A549 (cell line): ENCODE data around the gene ADAP2.
A peak's percentile ranks its signal among the peaks of the same experiment; 100 is the strongest.

Experiments
- CHD2 ChIP-seq: fragments of 150-350 bp; IDR thresholded peaks from 2 replicates; pipeline ENCODE4 v1.6.1; 2014; ENCODE audit warnings: low read length; ENCODE audit not compliant: partially characterized antibody
- CHD4 ChIP-seq: fragments of 200-600 bp; sonication (generic); IDR thresholded peaks from 2 replicates; pipeline ENCODE4 v1.6.1; 2016; ENCODE audit warnings: antibody characterized with exemption, mild to moderate bottlenecking, borderline replicate concordance
- EHMT2 ChIP-seq: fragments of 200-600 bp; sonication (generic); IDR thresholded peaks from 2 replicates; pipeline ENCODE4 v1.6.1; 2016; ENCODE audit warnings: antibody characterized with exemption, low read depth, mild to moderate bottlenecking, moderate library complexity
- EP300 ChIP-seq, 2 experiments: fragments of >200 bp; sonication (Bioruptor Twin); formaldehyde crosslinking; IDR thresholded peaks; 2 replicates in 1 of 2; 3 replicates in 1 of 2; pipeline ENCODE4 v1.6.1; 2016 to 2017
- JUN ChIP-seq, 2 experiments: fragments of >200 bp; sonication (Bioruptor Twin); formaldehyde crosslinking; IDR thresholded peaks; 2 replicates in 1 of 2; 3 replicates in 1 of 2; pipeline ENCODE4 v1.6.1; 2016 to 2017
- KDM1A ChIP-seq: fragments of 200-600 bp; sonication (generic); IDR thresholded peaks from 2 replicates; pipeline ENCODE4 v1.6.1; 2016; ENCODE audit warnings: low read depth, mild to moderate bottlenecking
- MAFK ChIP-seq: fragments of 450-650 bp; IDR thresholded peaks from 2 replicates; pipeline ENCODE4 v1.6.1; 2014; ENCODE audit not compliant: partially characterized antibody
- MAZ ChIP-seq: fragments of 150-350 bp; IDR thresholded peaks from 2 replicates; pipeline ENCODE4 v1.6.1; 2014; ENCODE audit warnings: antibody characterized with exemption, low read depth, low read length, borderline replicate concordance
- MYC ChIP-seq: IDR thresholded peaks from 2 replicates; pipeline ENCODE4 v1.6.1; 2012; ENCODE audit warnings: mild to moderate bottlenecking, inconsistent platforms, low read length, improper control_type of control experiment, borderline replicate concordance
- POLR2A ChIP-seq: IDR thresholded peaks from 2 replicates; pipeline ENCODE4 v1.6.1; 2012; ENCODE audit warnings: mild to moderate bottlenecking, low read length
- RAD21 ChIP-seq, 2 experiments: fragments of >200 bp in 1 of 2; sonication (Bioruptor Twin) in 1 of 2; formaldehyde crosslinking in 1 of 2; IDR thresholded peaks in 1 of 2; conservative IDR thresholded peaks in 1 of 2; 2 replicates in 1 of 2; 3 replicates in 1 of 2; pipeline ENCODE4 v1.6.1; 2012 to 2018; ENCODE audit warnings: inconsistent platforms in 1 of 2
- RFX5 ChIP-seq: fragments of 450-650 bp; IDR thresholded peaks from 2 replicates; pipeline ENCODE4 v1.7.1; 2014; ENCODE audit warnings: antibody characterized with exemption, mild to moderate bottlenecking, moderate library complexity
- TF ChIP-seq, protein P1 (sequence below): fragments of >200 bp; sonication (Bioruptor Twin); formaldehyde crosslinking; IDR thresholded peaks from 3 replicates; pipeline ENCODE4 v1.5.1; 2016
- TF ChIP-seq, protein P2 (sequence below): IDR thresholded peaks from 2 replicates; pipeline ENCODE4 v1.6.1; 2012

DNA sequence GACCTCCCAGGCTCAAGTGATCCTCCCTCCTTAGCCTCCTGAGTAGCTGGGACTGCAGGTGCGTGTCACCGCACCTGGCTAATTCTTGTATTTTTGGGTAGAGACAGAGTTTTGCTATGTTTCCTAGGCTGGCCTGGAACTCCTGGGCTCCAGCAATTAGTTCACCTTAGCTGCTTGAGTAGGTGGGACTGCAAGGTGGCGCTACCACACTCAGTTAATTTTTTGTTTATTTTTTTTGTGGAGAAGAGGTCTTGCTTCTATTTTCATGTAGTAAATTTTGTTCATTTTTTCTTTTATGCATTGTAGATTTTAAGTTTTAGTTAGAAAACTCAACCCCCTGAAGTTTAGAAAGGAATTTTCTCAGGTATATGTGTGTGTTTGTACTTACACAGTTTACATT is 70.8 kb downstream of the ADAP2 start:
- TF ChIP-seq, protein P1, sequence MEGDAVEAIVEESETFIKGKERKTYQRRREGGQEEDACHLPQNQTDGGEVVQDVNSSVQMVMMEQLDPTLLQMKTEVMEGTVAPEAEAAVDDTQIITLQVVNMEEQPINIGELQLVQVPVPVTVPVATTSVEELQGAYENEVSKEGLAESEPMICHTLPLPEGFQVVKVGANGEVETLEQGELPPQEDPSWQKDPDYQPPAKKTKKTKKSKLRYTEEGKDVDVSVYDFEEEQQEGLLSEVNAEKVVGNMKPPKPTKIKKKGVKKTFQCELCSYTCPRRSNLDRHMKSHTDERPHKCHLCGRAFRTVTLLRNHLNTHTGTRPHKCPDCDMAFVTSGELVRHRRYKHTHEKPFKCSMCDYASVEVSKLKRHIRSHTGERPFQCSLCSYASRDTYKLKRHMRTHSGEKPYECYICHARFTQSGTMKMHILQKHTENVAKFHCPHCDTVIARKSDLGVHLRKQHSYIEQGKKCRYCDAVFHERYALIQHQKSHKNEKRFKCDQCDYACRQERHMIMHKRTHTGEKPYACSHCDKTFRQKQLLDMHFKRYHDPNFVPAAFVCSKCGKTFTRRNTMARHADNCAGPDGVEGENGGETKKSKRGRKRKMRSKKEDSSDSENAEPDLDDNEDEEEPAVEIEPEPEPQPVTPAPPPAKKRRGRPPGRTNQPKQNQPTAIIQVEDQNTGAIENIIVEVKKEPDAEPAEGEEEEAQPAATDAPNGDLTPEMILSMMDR, result peak; percentile 14; the same call in 1 of the 3 replicates
- TF ChIP-seq, protein P2, sequence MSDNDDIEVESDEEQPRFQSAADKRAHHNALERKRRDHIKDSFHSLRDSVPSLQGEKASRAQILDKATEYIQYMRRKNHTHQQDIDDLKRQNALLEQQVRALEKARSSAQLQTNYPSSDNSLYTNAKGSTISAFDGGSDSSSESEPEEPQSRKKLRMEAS, result no peak
- TF ChIP-seq RFX5 (no peak), RAD21 (conservative IDR thresholded peaks at IDR 0.05 in 1 of 2, IDR thresholded peaks at IDR 0.05 in 1 of 2) (0 out of 5 replicates have a peak, but pooled peaks of 1 of the 2 experiments have one; percentile 5), CHD2 (no peak), EP300 (IDR thresholded peaks at IDR 0.05) (no peak), JUN (IDR thresholded peaks at IDR 0.05) (no peak), POLR2A (no peak), MYC (no peak), CHD4 (no peak), MAZ (no peak), KDM1A (no peak), EHMT2 (no peak), MAFK (no peak)
